Measurements from ENCODE around the gene ARAP1. TPM values are rescaled to one million over a fixed set of nuclear protein-coding genes. Genes with fewer than 3 reads are reported as not detected.

Gene ARAP1
- total RNA-seq, 1 donor from 2014 or later: 106 TPM

- no peak for DNase-seq
These were observed 9.5 kb downstream of the ARAP1 start for GRCh38 chr11:72742513-72743320.

GRCh38 chr11:72741849-72742512, 10.2 kb downstream of the ARAP1 start:
- no peak for DNase-seq

GRCh38 chr11:72741429-72741833, 10.8 kb downstream of the ARAP1 start:
- no peak for DNase-seq

GRCh38 chr11:72740562-72741428, 11.4 kb downstream of the ARAP1 start:
- no peak for DNase-seq

- no peak for DNase-seq
These were observed 12.2 kb downstream of the ARAP1 start for GRCh38 chr11:72740060-72740424.

GRCh38 chr11:72739240-72740059, 12.8 kb downstream of the ARAP1 start:
- no peak for DNase-seq

GRCh38 chr11:72738199-72739141, 13.7 kb downstream of the ARAP1 start:
- DNase-seq: no peak

- no peak for DNase-seq
These were observed 14.9 kb downstream of the ARAP1 start for GRCh38 chr11:72737336-72737735.

GRCh38 chr11:72736452-72737069, 15.6 kb downstream of the ARAP1 start:
- DNase-seq: no peak

- no peak for DNase-seq
These were observed 16.6 kb downstream of the ARAP1 start for GRCh38 chr11:72735495-72736027.

- DNase-seq: peak; percentile 45
These were observed 19.9 kb downstream of the ARAP1 start for GRCh38 chr11:72732329-72732728.

GRCh38 chr11:72730737-72731136, 21.5 kb downstream of the ARAP1 start:
- DNase-seq: no peak

- no peak for DNase-seq
These were observed 22.0 kb downstream of the ARAP1 start for GRCh38 chr11:72730243-72730642.

GRCh38 chr11:72727521-72727920, 24.7 kb downstream of the ARAP1 start:
- no peak for DNase-seq

- peak; percentile 65 for DNase-seq
These were observed 25.7 kb downstream of the ARAP1 start for GRCh38 chr11:72726266-72727220.

GRCh38 chr11:72725724-72726028, 26.5 kb downstream of the ARAP1 start:
- DNase-seq: no peak

GRCh38 chr11:72724851-72725723, 27.1 kb downstream of the ARAP1 start:
- peak; percentile 94 for DNase-seq

GRCh38 chr11:72724021-72724551, 28.1 kb downstream of the ARAP1 start:
- no peak for DNase-seq
